HG03135 (cell line): ENCODE data around the gene SNED1.

Experiments
- ATAC-seq: cut with Tn5 transposase; IDR thresholded peaks from one replicate; pipeline ENCODE4 v1.9.1; 2021; ENCODE audit warnings: mild to moderate bottlenecking, moderate library complexity; ENCODE audit not compliant: unreplicated experiment

Gene SNED1

GRCh38 chr2:240959941-240960308, 38.5 kb upstream of the SNED1 start:
- ATAC-seq = no peak

GRCh38 chr2:240960309-240960970, 38.0 kb upstream of the SNED1 start:
- no peak for ATAC-seq

DNA sequence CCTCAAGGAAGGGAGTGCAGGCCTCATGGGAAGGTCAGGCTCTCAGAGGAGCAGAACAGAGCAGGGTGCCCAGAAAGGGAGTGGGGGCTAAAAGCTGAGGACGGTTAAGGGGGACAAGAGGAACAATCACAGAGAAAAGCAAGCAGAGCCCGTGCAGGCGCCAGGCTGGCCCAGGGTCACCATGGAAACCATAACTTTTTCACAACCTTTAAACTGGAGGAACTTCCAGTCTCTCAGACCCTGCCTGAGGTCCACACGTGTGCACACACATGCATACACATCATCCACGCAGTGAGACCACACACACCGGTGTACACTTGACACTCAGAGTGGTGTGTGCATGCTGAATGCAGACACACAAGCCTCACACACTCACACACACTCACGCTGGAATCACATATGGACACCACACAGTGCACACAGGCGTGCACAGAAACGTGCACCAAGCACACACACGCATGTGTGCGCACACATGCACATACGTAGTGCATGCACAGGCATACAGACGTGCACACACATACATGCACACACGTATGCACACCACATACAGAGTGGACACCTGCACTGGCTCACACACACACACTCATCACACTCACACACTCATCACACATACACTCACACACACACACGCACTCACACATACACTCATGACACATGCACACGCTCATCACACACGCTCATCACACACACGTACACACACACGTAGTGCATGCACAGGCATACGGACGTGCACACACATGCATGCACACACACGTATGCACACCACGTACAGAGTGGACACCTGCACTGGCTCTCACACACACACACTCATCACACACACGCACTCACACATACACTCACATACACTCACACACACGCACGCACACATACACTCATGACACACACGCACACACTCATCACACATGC, 37.2 kb upstream of the SNED1 start:
- no peak for ATAC-seq

DNA sequence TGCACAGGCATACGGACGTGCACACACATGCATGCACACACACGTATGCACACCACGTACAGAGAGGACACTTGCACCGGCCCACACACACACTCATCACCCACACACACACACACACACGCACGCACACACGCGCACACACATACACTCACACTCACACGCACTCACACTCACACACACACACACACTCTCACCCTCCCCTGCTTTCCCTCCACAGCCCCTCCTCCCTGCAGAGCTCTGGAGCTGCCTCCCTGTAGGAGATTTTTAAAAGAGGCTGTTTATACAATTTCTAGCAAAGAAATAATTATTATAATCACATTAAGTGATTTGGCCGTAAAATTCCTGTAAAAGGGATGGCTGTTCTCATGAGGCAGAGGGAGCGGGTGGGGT, 36.5 kb upstream of the SNED1 start:
- no peak for ATAC-seq

GRCh38 chr2:240962300-240963064, 35.9 kb upstream of the SNED1 start:
- no peak for ATAC-seq

DNA sequence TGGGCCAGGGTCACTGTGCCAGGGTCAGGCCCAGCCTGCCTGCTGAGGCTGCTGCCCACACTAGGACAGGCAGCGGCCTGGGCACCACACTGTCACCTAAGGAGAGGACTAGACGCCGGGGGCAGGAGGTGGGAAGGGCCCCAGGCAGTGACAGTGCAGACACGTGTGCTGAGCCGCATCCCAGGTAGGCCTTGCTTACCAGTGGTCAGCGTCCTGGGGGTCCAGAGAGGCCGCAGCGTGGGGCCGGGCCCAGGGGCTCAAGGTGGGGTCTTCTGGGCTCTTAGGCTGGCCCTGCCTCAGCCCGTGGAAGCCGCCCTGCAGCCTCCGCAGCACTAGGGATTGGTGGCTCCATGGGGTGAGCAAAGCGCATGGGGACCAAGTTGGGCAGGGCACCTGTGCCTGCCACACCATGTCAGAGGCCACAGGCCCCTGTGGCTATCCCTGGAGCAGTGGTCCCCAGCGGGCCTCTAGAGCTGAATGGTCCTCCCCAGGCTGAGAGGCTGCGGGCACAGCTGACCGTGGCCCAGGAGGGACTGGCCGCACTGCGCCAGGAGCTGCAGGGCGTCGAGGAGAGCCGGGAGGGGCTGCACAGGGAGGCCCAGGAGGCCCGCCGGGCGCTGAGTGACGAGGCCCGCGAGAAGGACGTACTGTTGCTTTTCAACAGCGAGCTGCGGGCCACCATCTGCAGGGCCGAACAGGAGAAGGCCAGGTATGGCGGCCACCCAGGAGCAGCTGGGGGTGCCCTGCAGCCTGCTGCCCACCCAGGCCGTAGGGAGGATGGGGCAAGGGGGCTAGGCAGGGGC, 35.2 kb upstream of the SNED1 start:
- no peak for ATAC-seq

DNA sequence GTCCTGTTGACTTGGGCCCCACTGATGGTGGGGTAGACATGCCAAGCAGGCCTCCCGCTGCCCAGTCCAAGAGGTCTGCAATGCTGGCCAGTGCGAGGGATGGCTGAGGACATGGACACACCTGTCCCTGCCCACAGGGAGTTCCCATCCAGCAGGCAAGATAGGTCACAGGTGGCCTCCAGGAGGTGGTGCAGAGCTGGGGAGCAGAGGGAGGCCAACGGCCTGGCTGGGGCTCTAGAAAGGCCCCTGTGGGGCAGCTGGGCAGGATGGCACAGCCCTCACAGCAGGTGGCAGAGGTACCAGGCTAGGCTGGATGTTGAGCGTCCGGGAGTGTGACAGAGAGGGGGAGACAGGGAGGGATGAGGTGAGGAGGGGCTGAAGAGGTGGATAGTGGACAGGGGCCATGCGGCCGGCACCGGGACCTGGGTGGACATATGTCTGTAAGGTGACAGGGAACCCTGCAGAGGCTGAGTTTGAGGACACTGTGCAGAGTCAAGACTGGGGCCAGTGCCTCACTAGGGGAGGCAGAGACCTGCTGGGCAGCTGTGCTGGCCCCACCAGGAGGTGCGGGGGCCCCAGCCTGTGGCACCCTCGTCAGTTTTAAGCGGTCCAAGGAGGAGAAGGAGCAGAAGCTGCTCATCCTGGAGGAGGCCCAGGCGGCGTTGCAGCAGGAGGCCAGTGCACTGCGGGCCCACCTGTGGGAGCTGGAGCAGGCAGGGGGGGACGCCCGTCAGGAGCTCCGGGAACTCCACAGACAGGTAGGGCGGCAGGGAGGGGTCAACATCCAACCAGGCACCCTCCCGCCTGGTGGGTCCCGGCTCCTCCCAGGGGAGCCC, 34.3 kb upstream of the SNED1 start:
- no peak for ATAC-seq

DNA sequence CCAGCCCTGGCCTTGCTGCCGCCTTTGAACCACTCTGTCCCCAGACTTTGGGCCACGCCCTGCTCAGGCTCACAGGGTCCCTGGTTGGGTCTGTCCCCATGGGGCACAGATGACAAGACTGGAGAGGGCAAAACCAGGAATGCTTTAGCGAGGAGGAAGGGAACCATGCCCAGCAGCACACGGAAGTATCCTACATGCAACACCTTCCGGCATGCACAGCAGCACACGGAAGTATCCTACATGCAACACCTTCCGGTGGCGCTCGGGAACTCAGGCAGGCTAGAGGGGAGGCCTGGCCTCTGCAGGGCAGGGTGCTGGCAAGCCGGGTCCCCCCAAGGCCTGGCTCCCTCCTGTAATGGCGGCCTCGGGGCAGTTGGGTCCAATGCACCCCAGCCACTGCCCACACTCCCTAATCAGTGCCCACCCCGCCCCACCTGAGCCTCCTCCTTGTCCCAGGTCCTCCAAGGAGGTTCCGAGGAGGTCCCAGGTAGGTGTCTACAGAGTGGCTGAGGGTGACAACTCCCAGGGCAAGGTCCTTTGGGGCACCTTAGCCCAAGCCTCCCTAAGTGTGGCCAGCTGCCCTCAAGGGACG, 33.6 kb upstream of the SNED1 start:
- ATAC-seq = no peak

DNA sequence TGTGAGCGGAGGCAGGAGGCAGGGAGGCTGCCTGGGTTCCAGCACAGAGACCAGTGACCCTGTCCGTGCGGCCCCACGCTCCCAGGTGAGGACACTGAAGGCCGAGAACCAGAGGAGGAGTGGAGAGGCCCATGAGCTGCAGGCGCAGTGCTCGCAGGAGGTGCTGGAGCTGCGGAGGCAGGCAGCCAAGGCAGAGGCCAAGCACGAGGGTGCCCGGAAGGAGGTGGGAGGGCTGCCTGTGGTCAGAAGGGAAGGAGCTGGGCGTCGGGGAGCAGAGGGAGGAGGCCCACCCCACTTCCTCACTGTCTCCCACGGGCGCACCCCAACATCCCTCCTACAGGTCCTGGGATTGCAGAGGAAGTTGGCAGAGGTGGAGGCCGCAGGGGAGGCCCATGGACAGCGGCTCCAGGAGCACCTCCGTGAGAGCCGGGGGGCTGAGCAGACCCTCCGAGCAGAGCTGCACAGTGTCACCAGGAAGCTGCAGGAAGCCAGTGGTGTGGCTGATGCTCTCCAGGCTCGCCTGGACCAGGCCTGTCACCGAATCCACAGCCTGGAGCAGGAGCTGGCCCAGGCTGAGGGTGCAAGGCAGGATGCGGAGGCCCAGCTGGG, 33.0 kb upstream of the SNED1 start:
- ATAC-seq = no peak

DNA sequence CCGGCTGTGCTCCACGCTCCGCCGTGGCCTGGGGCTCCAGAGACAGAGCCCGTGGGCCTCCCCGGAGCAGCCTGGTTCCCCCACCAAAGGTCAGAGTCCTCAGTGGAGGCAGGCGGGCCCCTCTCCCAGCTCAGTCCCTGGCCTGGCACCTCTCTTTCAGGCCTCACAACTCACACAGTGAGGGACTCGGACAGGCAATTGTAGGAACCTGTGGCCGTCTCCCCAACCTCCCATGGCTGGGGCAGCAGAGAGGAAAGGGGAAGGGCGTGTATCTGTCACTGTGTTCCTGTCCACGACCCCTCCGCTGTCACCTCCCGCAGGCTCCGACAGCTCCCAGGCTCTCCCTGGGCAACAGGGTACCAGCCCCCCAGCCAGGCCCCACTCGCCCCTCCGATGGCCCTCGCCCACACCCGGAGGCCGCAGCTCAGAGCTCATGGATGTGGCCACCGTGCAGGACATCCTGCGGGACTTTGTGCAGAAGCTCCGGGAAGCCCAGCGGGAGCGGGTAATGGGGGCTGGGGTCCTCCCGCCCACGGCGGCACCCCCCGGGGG, 32.4 kb upstream of the SNED1 start:
- ATAC-seq = no peak

DNA sequence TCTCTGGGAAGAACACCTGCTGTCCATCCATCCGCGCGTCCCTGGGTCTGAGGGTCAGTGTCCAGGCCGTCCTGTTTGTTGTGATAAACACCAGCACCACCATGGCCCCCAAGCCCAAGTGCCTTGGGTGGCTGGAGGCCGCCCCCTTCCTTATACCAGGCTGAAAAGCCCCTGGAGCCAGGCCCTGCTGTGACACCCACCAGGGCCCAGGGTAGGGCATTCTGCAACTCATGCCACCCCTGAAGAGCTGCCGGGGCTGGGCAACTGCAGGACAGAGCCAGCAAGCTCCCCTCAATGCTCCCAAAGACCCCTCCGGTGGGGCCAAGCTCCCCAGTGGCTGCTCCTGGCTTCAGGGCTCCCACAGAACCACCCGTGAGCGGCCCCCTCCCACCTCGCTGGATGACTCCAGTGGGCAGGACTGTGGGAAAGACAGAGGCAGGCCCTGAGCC, 31.9 kb upstream of the SNED1 start:
- no peak for ATAC-seq

DNA sequence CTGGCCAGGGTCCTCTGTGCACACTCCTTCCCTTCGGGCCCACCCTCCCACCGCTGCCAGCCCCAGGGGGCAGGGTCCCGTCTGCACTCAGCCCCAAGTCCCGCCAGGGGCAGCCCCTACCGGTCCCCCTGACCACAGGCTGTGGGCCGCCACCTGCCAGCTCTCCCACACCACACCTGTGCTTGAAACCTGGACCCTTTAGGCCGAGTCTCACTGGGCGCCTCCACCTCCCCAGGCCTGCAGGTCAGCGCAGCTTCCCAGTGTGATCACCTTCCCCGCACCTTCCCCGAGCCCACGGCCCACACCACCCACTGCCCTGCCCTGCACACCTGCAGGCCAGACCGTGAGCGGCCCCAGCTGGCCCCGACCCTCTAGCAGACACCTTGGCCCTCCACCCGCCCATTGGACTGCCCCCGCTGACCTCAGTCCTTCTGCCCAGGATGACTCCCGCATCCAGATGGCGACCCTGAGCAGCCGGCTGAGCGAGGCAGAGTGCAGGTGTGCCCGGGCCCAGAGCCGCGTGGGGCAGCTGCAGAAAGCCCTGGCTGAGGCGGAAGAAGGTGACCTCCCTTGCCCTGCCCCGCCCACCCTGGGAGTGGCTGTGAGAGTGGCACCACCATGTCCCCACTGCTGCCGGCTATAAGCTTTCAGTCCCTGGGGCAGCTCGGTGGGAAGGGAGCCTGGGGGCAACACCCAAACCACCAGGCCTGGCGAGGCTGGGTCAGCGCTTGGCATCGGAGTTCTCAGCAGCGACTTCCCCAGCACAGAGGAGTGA, 31.3 kb upstream of the SNED1 start:
- no peak for ATAC-seq

DNA sequence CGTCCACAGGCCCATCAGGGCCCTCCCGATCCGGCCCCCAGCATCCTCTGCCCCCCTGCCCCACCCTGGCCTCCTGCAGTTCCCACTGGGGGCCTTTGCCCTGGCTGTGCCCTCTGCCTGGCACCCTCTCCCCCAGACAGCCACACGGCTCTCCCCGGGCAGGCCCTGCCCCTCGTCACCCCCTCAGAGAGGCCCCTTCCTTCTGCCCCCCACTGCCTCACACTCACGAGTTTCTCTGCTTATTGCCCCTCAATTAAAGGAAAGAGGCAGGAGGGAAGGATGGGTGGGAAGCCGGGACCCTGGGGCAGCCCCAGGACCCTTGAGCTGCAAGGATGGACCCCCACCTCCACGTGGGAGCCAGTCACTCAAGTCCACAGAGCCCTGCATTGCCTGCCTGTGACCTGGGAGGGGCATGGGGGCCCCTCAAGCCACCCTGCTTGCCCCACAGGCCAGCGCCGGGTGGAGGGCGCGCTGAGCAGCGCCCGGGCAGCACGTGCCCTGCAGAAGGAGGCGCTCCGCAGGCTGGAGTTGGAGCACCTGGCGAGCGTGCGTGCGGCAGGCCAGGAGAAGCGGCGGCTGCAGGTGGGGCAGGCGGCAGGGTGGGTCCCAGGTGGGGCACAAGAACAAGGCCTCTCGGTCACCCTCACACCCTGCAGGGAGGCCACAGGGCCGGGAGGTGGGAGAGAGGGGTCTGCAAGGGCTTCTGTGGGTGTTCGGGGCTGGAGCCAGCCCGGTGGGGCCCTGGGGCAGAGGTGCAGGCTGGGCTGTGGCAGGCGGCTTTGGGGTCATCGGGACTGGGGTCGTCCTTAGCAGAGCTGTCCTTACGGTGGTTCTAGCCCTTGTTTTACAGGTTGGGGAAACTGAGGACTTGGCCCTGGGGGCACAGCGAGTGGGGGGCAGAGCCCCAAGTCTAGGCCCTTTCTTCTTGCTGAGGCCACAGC, 30.5 kb upstream of the SNED1 start:
- ATAC-seq = no peak

- ATAC-seq = no peak
Measured at GRCh38 chr2:240968731-240969624, 29.4 kb upstream of the SNED1 start.

DNA sequence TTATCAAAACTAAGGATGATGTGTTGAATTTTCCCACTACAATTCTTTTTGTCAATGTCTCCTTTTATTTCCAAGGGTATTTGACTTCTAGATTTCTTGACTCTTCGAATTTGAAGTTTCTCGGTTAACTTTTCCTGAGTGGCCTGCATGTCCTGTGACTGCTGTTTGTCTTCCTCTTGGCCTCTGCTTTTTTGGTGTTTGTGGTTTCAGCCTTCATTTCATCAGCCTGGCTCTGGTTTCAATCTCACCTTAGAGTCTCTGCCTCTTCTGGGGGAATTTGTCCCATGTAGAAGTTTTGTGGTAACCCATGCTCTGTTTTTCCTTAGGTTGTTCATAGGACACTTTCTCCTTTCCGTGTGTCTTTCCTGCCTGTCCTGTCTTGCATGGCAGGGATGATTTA, 28.3 kb upstream of the SNED1 start:
- ATAC-seq = no peak

- no peak for ATAC-seq
Measured at GRCh38 chr2:240970816-240971215, 27.6 kb upstream of the SNED1 start.
